ENCODE results near the gene CLCNKA.

GRCh38 chr1:15991427-15992186, 30.2 kb upstream of the CLCNKA start:
- TF ChIP-seq CTCF (IDR thresholded peaks at IDR 0.05; ENCODE audit: low read length) (no peak), EZH2 (IDR thresholded peaks at IDR 0.05; ENCODE audit: borderline replicate concordance, low read length) (no peak)

Data from OCI-LY1 (cell line).